Activated CD8-positive, alpha-beta T cell treated with anti-CD3 and anti-CD28 coated beads for 36 hours (primary cell): ENCODE measurements around the gene SMIM41. TPM values are rescaled to one million over a fixed set of nuclear protein-coding genes. Genes with fewer than 3 reads are reported as not detected.

Experiments used
- ATAC-seq: fragments of 200-7000 bp; cut with Tn5 transposase; one replicate; pipeline ENCODE4 v1.10.0; 2021; ENCODE audit warnings: mild to moderate bottlenecking, moderate library complexity
- CTCF ChIA-PET: fragments of 350-600 bp; sonication (Branson Sonifier 250); formaldehyde crosslinking; loops from one replicate; lab custom pipeline; 2021; ENCODE audit warnings: antibody characterized with exemption; lab: Charles Lee
- POLR2A ChIA-PET: fragments of 350-600 bp; sonication (Branson Sonifier 250); formaldehyde crosslinking; loops from one replicate; lab custom pipeline; 2021; ENCODE audit warnings: antibody characterized with exemption; lab: Charles Lee
- DNase-seq: peaks from one replicate; pipeline ENCODE4 v3.0.0-alpha.2; 2020
- H3K27ac Mint-ChIP-seq: one replicate; pipeline ENCODE4 v1.8.0; 2021; ENCODE audit warnings: mild to moderate bottlenecking, mixed read lengths
- H3K27me3 Mint-ChIP-seq: one replicate; pipeline ENCODE4 v1.8.0; 2021; ENCODE audit warnings: mixed read lengths
- H3K36me3 Mint-ChIP-seq: one replicate; pipeline ENCODE4 v1.8.0; 2021; ENCODE audit warnings: low read depth, mixed read lengths
- H3K4me1 Mint-ChIP-seq: one replicate; pipeline ENCODE4 v1.8.0; 2021; ENCODE audit warnings: low read depth, mixed read lengths
- H3K4me3 Mint-ChIP-seq: one replicate; pipeline ENCODE4 v1.8.0; 2021; ENCODE audit warnings: mild to moderate bottlenecking, moderate library complexity, mixed read lengths
- H3K9me3 Mint-ChIP-seq: one replicate; pipeline ENCODE4 v1.8.0; 2021; ENCODE audit warnings: mixed read lengths
- intact Hi-C: fragments of 100-400 bp; cut with micrococcal nuclease; formaldehyde crosslinking; loops from one replicate; pipeline ENCODE4 v1.10.0; 2022
- total RNA-seq, 2 experiments: library from RNA; stranded (reverse); gene quantifications; one replicate each; pipeline ENCODE4 v1.2.3, GENCODE V29; 2021
- TF ChIP-seq, protein P1 (sequence below): fragments of 200-600 bp; IDR thresholded peaks from one replicate; pipeline ENCODE4 v1.8.0; 2022; ENCODE audit warnings: antibody characterized with exemption, mild to moderate bottlenecking

The SMIM41 gene
- total RNA-seq, 2 experiments from 2014 or later = not detected

DNA sequence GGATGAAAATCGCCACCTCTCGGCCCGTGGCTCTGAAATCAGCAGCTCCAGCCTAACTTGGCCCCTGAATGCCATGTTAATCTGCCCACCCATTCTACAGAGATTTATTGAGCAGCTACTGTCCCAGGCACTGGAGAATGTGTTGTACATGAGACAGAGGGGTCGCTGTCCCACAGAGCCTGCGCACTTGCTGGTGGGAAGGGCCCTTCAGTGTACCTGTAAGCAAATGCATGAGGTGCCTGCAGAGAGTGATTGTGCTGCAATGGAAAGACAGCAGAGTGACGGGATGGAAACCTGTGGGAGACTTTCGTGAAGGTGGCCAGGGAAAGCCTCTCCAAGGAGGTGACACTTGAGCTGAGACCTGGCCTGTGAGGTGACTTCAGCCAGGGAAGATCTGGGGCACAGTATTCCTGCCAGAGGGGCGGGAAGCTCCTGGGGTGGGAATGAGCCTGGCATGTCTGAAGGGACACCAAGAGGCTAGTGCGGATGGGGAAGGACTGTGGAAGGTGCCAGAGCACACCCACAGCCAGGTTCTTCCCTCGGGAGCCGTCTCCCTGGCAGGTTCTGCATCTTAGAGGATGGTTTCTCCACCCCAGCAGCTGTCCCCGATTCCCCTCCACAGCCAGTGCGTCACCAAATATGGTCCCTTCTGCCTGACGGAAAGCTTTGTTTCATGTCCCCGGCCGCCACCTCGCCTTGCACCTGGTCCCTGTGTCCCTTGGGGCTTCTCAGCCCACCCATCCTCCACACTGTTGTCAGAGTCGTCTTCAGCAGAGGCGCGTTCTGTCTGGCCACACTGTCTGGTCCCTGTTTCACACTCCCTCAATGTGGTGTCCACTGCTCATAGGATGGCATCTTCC is 8.7 kb downstream of the SMIM41 start:
- intact Hi-C loops = no loop called here
- peaks cover 2% of the 10 kb centered on the region for H3K4me1 Mint-ChIP-seq
- ATAC-seq (no peak), DNase-seq (no peak)
- no peaks in the 10 kb centered on the region for H3K9me3 Mint-ChIP-seq
- POLR2A ChIA-PET = interaction anchor here (1.2 kb wide), 1 partner anchor 63 kb away, joined by 5 read pairs; no protein-coding TSS in a partner anchor
- no peak overlapping the region for H3K27ac Mint-ChIP-seq
- no peak overlapping the region for H3K4me3 Mint-ChIP-seq
- TF ChIP-seq, protein P1, sequence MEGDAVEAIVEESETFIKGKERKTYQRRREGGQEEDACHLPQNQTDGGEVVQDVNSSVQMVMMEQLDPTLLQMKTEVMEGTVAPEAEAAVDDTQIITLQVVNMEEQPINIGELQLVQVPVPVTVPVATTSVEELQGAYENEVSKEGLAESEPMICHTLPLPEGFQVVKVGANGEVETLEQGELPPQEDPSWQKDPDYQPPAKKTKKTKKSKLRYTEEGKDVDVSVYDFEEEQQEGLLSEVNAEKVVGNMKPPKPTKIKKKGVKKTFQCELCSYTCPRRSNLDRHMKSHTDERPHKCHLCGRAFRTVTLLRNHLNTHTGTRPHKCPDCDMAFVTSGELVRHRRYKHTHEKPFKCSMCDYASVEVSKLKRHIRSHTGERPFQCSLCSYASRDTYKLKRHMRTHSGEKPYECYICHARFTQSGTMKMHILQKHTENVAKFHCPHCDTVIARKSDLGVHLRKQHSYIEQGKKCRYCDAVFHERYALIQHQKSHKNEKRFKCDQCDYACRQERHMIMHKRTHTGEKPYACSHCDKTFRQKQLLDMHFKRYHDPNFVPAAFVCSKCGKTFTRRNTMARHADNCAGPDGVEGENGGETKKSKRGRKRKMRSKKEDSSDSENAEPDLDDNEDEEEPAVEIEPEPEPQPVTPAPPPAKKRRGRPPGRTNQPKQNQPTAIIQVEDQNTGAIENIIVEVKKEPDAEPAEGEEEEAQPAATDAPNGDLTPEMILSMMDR = no peak
- CTCF ChIA-PET = interaction anchor here (0.9 to 12.8 kb wide), 3 partner anchors 30 to 62 kb away, joined by 4 to 394 read pairs (median 4); no protein-coding TSS in a partner anchor
- no peaks in the 10 kb centered on the region for H3K36me3 Mint-ChIP-seq
- peaks cover 34% of the 10 kb centered on the region for H3K27me3 Mint-ChIP-seq

DNA sequence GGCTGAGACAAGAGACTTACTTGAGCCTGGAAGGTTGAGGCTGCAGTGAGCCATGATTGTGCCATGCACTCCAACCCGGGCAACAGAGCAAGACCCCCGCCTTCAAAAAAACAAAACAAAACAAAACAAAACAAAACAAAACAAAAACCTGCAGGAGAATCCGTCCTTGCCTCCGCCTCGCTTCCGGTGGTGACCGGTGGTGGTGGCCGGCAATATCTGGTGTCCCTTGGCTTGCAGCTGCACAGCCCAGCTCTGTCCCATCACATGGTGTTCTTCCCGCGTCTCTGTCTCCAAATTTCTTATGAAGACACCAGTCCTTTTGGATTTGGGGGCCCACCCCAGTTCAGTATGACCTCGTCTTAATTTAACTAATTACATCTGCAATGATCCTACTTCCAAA is 10.0 kb downstream of the SMIM41 start:
- Mint-ChIP-seq H3K4me3 (no peak overlapping the region), H3K9me3 (no peaks in the 10 kb centered on the region), H3K27me3 (peaks cover 35% of the 10 kb centered on the region), H3K36me3 (no peaks in the 10 kb centered on the region), H3K27ac (no peak overlapping the region), H3K4me1 (no peaks in the 10 kb centered on the region)
- ATAC-seq (no peak), DNase-seq (no peak)
- ChIA-PET CTCF (interaction anchor here (12.8 kb wide), 1 partner anchor 64 kb away, joined by 394 read pairs; no protein-coding TSS in a partner anchor), POLR2A (no interaction called here)
- intact Hi-C loops = no loop called here
- TF ChIP-seq, protein P1 = no peak

DNA sequence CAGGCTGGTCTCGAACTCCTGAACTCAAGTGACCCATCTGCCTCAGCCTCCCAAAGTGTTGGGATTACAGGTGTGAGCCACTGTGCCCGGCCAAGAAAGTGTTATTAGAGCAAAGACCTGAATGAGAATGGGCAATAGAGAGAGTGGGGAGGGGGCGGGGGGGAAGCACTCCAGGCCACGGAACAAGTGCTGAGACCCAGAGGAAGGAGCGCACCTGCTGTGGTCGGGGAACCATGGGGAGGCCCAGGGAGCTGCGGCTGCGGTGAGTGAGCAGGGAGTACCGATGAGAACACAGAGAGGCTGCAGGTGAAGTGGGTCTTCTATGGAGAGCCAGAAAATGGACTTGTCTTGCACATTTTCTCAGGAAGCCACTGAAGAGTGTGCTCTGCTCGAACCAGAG is 10.8 kb downstream of the SMIM41 start:
- intact Hi-C loops = no loop called here
- no peak for ATAC-seq
- no peak for DNase-seq
- Mint-ChIP-seq H3K4me1 (no peaks in the 10 kb centered on the region), H3K36me3 (no peaks in the 10 kb centered on the region), H3K9me3 (no peaks in the 10 kb centered on the region), H3K4me3 (no peak overlapping the region), H3K27ac (no peak overlapping the region), H3K27me3 (peaks cover 37% of the 10 kb centered on the region)
- CTCF ChIA-PET = interaction anchor here (0.7 to 1.4 kb wide), 3 partner anchors 30 to 97 kb away, joined by 3 to 10 read pairs (median 4); no protein-coding TSS in a partner anchor
- POLR2A ChIA-PET = interaction anchor here (1.1 kb wide), 1 partner anchor 13 kb away, joined by 3 read pairs; no protein-coding TSS in a partner anchor
- TF ChIP-seq, protein P1 = no peak

DNA sequence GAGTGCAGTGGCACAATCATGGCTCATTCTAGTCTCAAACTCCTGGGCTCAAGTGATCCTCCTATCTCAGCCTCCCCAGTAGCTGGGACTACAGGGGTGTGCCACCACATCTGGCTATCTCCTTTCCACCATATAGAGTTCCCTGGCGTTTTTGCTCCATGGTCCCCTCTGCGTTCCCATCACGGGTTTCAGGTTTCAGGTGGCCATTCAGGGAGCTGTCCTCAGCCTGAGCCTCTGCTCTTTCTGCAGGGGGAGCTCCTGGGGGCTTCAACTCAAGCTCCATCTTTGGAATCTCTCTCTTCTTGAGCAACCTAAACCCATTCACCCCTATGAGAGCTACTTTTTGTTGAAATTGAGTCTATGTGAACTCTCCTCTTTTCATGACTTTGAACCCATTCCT is 11.6 kb downstream of the SMIM41 start:
- H3K9me3 Mint-ChIP-seq = no peaks in the 10 kb centered on the region
- H3K36me3 Mint-ChIP-seq = no peaks in the 10 kb centered on the region
- ChIA-PET CTCF (interaction anchor here (0.7 to 1.5 kb wide), 11 partner anchors 8 to 216 kb away, joined by 3 to 10 read pairs (median 3); no protein-coding TSS in a partner anchor), POLR2A (interaction anchor here (1.1 kb wide), 1 partner anchor 13 kb away, joined by 3 read pairs; no protein-coding TSS in a partner anchor)
- ATAC-seq = no peak
- H3K27me3 Mint-ChIP-seq = peaks cover 37% of the 10 kb centered on the region
- H3K4me1 Mint-ChIP-seq = no peaks in the 10 kb centered on the region
- DNase-seq = no peak
- intact Hi-C loops = no loop called here
- no peak overlapping the region for H3K4me3 Mint-ChIP-seq
- TF ChIP-seq, protein P1 = no peak
- no peak overlapping the region for H3K27ac Mint-ChIP-seq

DNA sequence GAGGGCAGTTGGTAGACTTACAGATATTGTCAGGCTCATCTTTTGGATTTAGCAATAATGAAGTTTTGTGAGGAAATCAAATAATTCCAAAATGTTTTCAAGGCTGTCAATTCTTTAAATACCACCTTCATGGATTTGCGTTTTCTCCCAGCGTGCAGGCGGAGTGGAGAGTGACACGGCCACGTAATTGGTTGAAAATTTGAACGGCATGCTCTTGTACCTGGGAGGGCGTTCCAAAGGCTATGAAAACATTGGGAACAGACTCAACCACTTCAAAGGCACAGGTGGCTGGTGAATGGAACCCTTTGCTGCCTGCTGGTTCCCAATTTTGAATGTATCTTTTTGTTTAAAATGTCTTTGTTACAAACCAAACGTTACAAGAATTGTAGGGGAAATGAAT is 12.4 kb downstream of the SMIM41 start:
- H3K4me3 Mint-ChIP-seq = no peak overlapping the region
- H3K27me3 Mint-ChIP-seq = peaks cover 36% of the 10 kb centered on the region

More for the DNA sequence above, 12.4 kb downstream of the SMIM41 start:
- ATAC-seq (no peak), DNase-seq (no peak)
- intact Hi-C loops = no loop called here
- TF ChIP-seq, protein P1 = no peak
- POLR2A ChIA-PET = no interaction called here
- CTCF ChIA-PET = interaction anchor here (1.0 to 1.5 kb wide), 5 partner anchors 9 to 217 kb away, joined by 3 to 10 read pairs (median 3); no protein-coding TSS in a partner anchor
- Mint-ChIP-seq H3K4me1 (no peaks in the 10 kb centered on the region), H3K9me3 (no peaks in the 10 kb centered on the region), H3K27ac (no peak overlapping the region), H3K36me3 (no peaks in the 10 kb centered on the region)
